Fibroblast of pulmonary artery (primary cell): ENCODE data around the gene SLC4A3.

Experiments
- DNase-seq: peaks from one replicate; pipeline ENCODE4 v3.0.0-alpha.2; 2010; ENCODE audit warnings: low read depth
- H3K4me3 ChIP-seq: replicated peaks from 2 replicates; pipeline ENCODE4 v1.5.1; 2011; ENCODE audit warnings: low read depth, mild to moderate bottlenecking, control low read depth, low read length, moderate library complexity
- CTCF ChIP-seq: IDR thresholded peaks from 2 replicates; pipeline ENCODE4 v1.5.1; 2011; ENCODE audit warnings: mild to moderate bottlenecking, control low read depth, low read length, inconsistent platforms; ENCODE audit errors: missing control alignments

Gene SLC4A3

DNA sequence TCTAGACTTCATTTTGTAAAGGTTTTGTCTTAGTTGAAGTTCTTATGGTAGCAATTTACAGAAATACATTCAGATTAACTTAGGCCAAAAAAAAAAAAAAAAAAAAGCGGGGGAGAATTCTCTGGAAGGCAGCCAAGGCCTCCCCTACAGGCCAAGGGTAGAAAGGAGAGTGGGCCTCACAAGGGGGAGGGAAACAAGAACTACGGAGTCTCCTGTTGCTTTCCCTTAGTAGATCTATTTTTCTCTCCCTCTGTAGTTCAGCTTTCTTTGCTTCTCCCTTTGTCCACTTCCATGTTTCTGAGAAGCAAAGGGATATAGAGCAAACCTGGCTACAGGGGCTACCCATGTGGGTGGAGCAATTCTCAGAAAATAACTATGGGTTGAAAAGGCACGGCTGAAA is 32.2 kb upstream of the SLC4A3 start:
- peak; percentile 64 for DNase-seq
- peak; percentile 16 for TF ChIP-seq CTCF
- no peak overlapping the region for H3K4me3 ChIP-seq

GRCh38 chr2:219596954-219597551 is 30.4 kb upstream of the SLC4A3 start:
- peak; percentile 30 for DNase-seq
- H3K4me3 ChIP-seq, result peak overlapping the region; percentile 75
- TF ChIP-seq CTCF, result no peak

DNA sequence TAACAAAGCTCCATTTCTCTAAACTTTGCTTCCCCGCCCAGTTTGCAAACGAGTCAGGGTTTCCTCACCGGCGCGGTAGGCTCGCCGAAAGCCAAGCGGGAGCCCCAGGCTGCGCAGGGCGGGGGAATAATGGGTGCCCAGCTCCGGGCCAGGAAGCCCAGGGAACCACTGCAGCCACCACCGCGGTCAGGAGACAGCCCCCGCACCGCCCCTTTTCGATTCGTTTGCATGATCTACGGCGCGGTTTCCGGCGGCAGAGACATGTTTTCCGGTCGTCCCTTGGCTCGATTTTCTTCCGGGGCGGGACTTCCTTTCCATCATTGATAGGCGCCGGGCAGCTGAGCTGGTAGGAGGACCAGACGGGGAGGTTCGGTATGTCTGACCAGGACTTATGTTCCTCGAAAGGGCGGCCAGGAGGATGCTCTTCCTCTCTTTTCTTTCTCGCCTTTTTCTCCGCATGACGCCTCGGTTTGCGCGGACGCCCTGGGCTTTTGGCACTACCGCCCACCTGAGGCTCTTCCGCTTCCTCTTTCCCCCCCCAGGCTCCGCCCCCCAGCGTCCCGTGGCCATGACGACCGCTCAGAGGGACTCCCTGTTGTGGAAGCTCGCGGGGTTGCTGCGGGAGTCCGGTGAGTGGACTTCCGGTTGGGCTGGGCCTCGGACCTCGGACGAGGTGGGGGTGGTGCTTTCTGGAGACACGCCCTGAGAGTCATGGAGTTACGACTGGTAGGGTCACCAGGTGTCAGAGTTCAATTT is 29.7 kb upstream of the SLC4A3 start, which contains the start of gene STK11IP:
TSS of gene STK11IP (plus strand) at position 306 of the 756 bp plus-strand sequence. CDS start at position 569, 263 bp downstream.
- peak; percentile 97 for DNase-seq
- peak within 1 kb of the TSS; percentile 75 for H3K4me3 ChIP-seq
- TF ChIP-seq CTCF, result no peak

DNA sequence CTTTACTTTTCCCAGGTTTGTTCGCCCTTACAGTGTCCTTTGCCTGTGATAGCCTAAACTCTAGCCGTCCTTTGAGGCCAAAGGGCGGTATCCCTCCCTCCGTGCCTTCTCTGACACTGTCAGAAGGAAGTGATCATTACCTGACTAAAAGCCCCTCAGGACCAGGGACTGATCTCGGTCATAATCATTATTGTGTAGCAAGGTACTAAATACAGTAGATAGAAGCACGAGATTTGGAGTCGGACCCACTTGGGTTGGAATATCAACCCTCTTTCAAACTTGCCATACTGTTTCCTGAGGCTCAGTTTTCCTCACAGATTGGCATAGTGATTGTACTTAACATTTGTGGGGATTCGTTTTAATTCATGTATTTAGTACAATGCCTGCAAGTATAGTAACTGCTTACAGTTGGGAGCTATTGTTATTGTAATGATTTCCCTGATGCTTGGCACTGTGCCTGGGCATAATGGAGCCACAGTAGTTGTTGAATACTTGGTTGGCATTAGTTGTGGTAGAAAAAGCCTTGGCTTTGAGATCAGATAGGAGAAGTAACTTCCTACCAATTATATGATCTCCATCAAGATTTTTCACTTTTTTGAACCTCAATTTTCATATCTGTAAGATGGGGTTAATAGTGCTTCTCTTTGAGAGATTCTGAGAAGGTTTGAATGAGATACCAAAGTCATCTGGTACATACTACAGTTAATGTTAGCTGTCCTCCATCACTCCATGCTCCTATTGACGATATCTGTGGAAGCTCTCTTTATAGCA is 28.9 kb upstream of the SLC4A3 start:
- DNase-seq, result no peak
- peak overlapping the region; percentile 75 for H3K4me3 ChIP-seq
- no peak for TF ChIP-seq CTCF

DNA sequence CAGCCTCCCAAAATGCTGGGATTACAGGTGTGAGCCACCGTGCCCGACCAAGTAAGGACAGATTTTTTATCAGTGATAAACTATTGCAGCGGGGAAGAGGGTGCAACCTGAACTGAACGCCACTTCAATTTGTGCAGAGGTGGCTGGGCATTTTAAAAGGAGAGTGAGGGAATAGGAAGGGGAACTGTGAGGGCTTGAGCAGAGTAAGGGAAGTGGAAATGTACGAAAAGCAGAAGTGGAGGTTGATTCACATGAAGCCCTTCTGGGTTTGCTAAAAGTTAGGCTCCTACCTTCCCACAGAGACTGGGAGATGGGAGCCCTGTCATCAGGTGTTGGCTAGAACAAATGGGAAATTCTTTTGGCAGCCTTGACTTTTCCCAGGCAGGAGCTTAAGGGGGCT is 23.7 kb upstream of the SLC4A3 start:
- DNase-seq, result no peak
- TF ChIP-seq CTCF, result no peak
- no peak overlapping the region for H3K4me3 ChIP-seq

DNA sequence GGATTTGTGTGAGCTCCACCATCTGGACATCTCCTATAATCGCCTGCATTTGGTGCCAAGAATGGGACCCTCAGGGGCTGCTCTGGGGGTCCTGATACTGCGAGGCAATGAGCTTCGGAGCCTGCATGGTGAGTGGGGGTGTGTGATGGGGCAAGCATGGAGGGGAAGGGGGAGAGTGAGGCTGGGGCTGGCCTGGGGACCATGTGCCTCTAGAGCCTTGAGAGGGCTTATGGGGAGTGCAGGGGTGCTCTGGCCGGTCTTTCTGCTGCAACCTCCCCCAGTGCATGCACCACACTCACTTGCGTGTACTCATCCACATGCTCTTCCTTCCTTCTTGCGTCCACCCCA is 21.8 kb upstream of the SLC4A3 start:
- no peak overlapping the region for H3K4me3 ChIP-seq
- no peak for DNase-seq
- no peak for TF ChIP-seq CTCF
